Heart left ventricle (tissue), 16 donors: ENCODE measurements around the gene H2AZ2. TPM values are rescaled to one million over a fixed set of nuclear protein-coding genes. Genes with fewer than 3 reads are reported as not detected.
"Not testable (repeated sequence)": the region's sequence is repeated elsewhere in the genome, so short reads cannot be mapped to it uniquely, and the experiment has no call there.

Experiments
- ATAC-seq, 4 donors: fragments of 200-7000 bp; cut with Tn5 transposase; one replicate each; pipeline ENCODE4 v1.9.1; 2020 to 2022; ENCODE audit warnings: moderate library complexity in 4 of 4, mild to moderate bottlenecking in 3 of 4, moderate number of reproducible peaks in 1 of 4
- DNase-seq, 5 donors: peaks; one replicate each; pipeline ENCODE4 v3.0.0-alpha.2; 2020
- H3K27ac ChIP-seq, 12 donors: fragments of 200-600 bp; sonication (generic) in 4 of 12; one replicate each; pipeline versions ENCODE4 v1.5.0 to v1.8.0; 2016 to 2022; ENCODE audit warnings: mild to moderate bottlenecking in 2 of 12
- H3K27me3 ChIP-seq, 9 donors: fragments of 200-600 bp; sonication (generic) in 2 of 9; one replicate each; pipeline versions ENCODE4 v1.5.1 to v1.8.0; 2016 to 2022; ENCODE audit warnings: mild to moderate bottlenecking in 3 of 9
- H3K36me3 ChIP-seq, 9 donors: fragments of 200-600 bp; sonication (generic) in 2 of 9; one replicate each; pipeline versions ENCODE4 v1.5.0 to v1.8.0; 2018 to 2022; ENCODE audit warnings: mild to moderate bottlenecking in 2 of 9
- H3K4me1 ChIP-seq, 12 donors: fragments of 200-600 bp; sonication (generic) in 4 of 12; one replicate each; pipeline versions ENCODE4 v1.5.0 to v1.8.0; 2016 to 2022; ENCODE audit warnings: mild to moderate bottlenecking in 3 of 12
- H3K4me3 ChIP-seq, 12 donors: fragments of 200-600 bp; sonication (generic) in 4 of 12; one replicate each; pipeline versions ENCODE4 v1.5.0 to v1.8.0; 2017 to 2022; ENCODE audit warnings: mild to moderate bottlenecking in 9 of 12, moderate library complexity in 4 of 12
- H3K9me3 ChIP-seq, 12 donors: fragments of 200-600 bp; sonication (generic) in 4 of 12; one replicate each; pipeline versions ENCODE4 v1.5.0 to v1.8.0; 2016 to 2022; ENCODE audit warnings: mild to moderate bottlenecking in 1 of 12
- CTCF ChIP-seq, 12 donors: fragments of 200-600 bp; sonication (generic) in 4 of 12; IDR thresholded peaks; one replicate each; pipeline versions ENCODE4 v1.5.0 to v1.8.0; 2018 to 2022; ENCODE audit warnings: antibody characterized with exemption in 12 of 12, mild to moderate bottlenecking in 5 of 12
- POLR2A ChIP-seq, 2 donors: fragments of 450-650 bp; IDR thresholded peaks; one replicate each; pipeline ENCODE4 v1.6.1; 2017; ENCODE audit warnings: antibody characterized with exemption in 2 of 2, mild to moderate bottlenecking in 2 of 2, moderate library complexity in 2 of 2
- WGBS, 4 donors: extraction: QIAGEN DNeasy Blood & Tissue Kit in 2 of 4; methylation state at CpG; one replicate each; pipeline versions ENCODE4 v1.1.5 to v1.1.7; 2013 to 2018; 5-methylcytosine and 5-hydroxymethylcytosine counted together
- intact Hi-C, 10 donors: fragments of 100-400 bp; cut with DNase I; formaldehyde crosslinking; loops; one replicate each; pipeline versions ENCODE4 v1.11.1 to v1.14.2; 2022
- polyA plus RNA-seq, 2 donors: library from polyadenylated mRNA; stranded (reverse); fragments of 200-250 nt; gene quantifications; one replicate each; pipeline ENCODE4 v1.2.3, GENCODE V29; 2013
- total RNA-seq, 9 donors: library from RNA; depleted of rRNA in 2 of 9; stranded (reverse); fragments of >200 nt in 2 of 9; fragmentation: NEBNext Ultra II Directional in 3 of 9; extraction: Animal tissue kit (Norgen Biotek cat#: 25700) in 3 of 9; gene quantifications; one replicate each; pipeline versions ENCODE4 v1.1.0 to v1.2.4, GENCODE V29; 2016 to 2023
- donor health status: ischemic (EF 13 %, LVEDD 7.1; RV severe dilation, severe dysfunction).
- donor health status: healthy with polysubstance abuse.
- donor health status: DM: no; HTN: yes; CAD: no.
- donor health status: DM: no; HTN: no; CAD: no.
- donor health status: ischemic (EF 25% LVEDD 6.9; RV normal size, moderate dysfunction).
- donor health status: ischemic (EF 25% LVEDD 5.7; RV mildly dilated, moderate dysfunction).
- donor health status: healthy.
- donor health status: DM: yes; HTN: yes; CAD: no.
- donor health status: ischemic (EF 35%, LVEDD 5.7; RV mildly dilated, moderate dysfunction).
- donor health status: nonischemic (EF 11% LVEDD 7.7; RV severe dilation, severe dysfunction).
- donor health status: DM: yes; HTN: yes; CAD: no.
- donor health status: PGD.
- donor health status: ischemic (EF 29% LVEDD 5.4; RV normal size, mild dysfunction).
- donor health status: nonischemic (EF 23%, LVEDD 6.1; RV moderate dilation, normal function).

The H2AZ2 gene
- total and polyA plus RNA-seq, 11 donors: 161 to 274 (median 219) TPM

GRCh38 chr7:44787762-44788161 is 60.1 kb downstream of the H2AZ2 start:
- Histone ChIP-seq H3K36me3 (no peaks in the 10 kb centered on the region), H3K9me3 (peaks cover 0 to 8% (median 0%) of the 10 kb centered on the region in 12 donors), H3K4me1 (no peaks in the 10 kb centered on the region), H3K4me3 (no peak overlapping the region), H3K27ac (no peak overlapping the region), H3K27me3 (no peaks in the 10 kb centered on the region)
- intact Hi-C loops: no loop called here
- TF ChIP-seq POLR2A (IDR thresholded peaks at IDR 0.05) (no peak), CTCF (IDR thresholded peaks at IDR 0.05) (no peak)
- DNase-seq: no peak
- WGBS, 4 donors: 52 to 63% (median 58%) methylated on average over 3 of the region's 3 CpGs
- ATAC-seq: no peak

- TF ChIP-seq POLR2A (IDR thresholded peaks at IDR 0.05): no peak
- no peak for TF ChIP-seq CTCF (IDR thresholded peaks at IDR 0.05)
- no peaks in the 10 kb centered on the region for H3K27me3 ChIP-seq
- intact Hi-C loops: no loop called here
- peaks cover 0 to 8% (median 0%) of the 10 kb centered on the region in 12 donors for H3K9me3 ChIP-seq
- no peaks in the 10 kb centered on the region for H3K36me3 ChIP-seq
- H3K4me1 ChIP-seq: no peaks in the 10 kb centered on the region
- 83 to 88% (median 84%) methylated on average over 4 of the region's 4 CpGs for WGBS, 4 donors
- ATAC-seq (no peak), DNase-seq (no peak)
- H3K27ac ChIP-seq: no peak overlapping the region
- no peak overlapping the region for H3K4me3 ChIP-seq
These were observed 60.8 kb downstream of the H2AZ2 start for GRCh38 chr7:44787041-44787440.

GRCh38 chr7:44785218-44785617 is 62.7 kb downstream of the H2AZ2 start:
- 96 to 99% (median 96%) methylated on average over 3 of the region's 3 CpGs for WGBS, 4 donors
- intact Hi-C loops: not testable (repeated sequence)

GRCh38 chr7:44784364-44784763 is 63.5 kb downstream of the H2AZ2 start:
- ATAC-seq (peak in 1 of 4 donors; percentile 22), DNase-seq (no peak)

More at GRCh38 chr7:44785218-44785617, 62.7 kb downstream of the H2AZ2 start:
- H3K9me3 ChIP-seq, H3K36me3 ChIP-seq, H3K27me3 ChIP-seq, H3K4me3 ChIP-seq, H3K27ac ChIP-seq, DNase-seq, H3K4me1 ChIP-seq, ATAC-seq: not testable (repeated sequence)

More at GRCh38 chr7:44784364-44784763, 63.5 kb downstream of the H2AZ2 start:
- H3K4me1 ChIP-seq: no peaks in the 10 kb centered on the region
- no peaks in the 10 kb centered on the region for H3K36me3 ChIP-seq
- intact Hi-C loops: no loop called here
- H3K27ac ChIP-seq: no peak overlapping the region
- H3K27me3 ChIP-seq: no peaks in the 10 kb centered on the region
- 67 to 94% (median 74%) methylated on average over 1 of the region's 1 CpG for WGBS, 4 donors
- TF ChIP-seq CTCF (IDR thresholded peaks at IDR 0.05): no peak
- no peak for TF ChIP-seq POLR2A (IDR thresholded peaks at IDR 0.05)
- peaks cover 0 to 8% (median 0%) of the 10 kb centered on the region in 12 donors for H3K9me3 ChIP-seq
- H3K4me3 ChIP-seq: no peak overlapping the region
